ENCODE results near the gene PWWP2B. TPM values are rescaled to one million over a fixed set of nuclear protein-coding genes. Genes with fewer than 3 reads are reported as not detected.

PWWP2B gene
- total and polyA plus RNA-seq, 2 of the 8 experiments (the other 6 are each of a cell fraction or from before 2014, with no cell fraction given) = 5.3 to 10.8 TPM

DNA sequence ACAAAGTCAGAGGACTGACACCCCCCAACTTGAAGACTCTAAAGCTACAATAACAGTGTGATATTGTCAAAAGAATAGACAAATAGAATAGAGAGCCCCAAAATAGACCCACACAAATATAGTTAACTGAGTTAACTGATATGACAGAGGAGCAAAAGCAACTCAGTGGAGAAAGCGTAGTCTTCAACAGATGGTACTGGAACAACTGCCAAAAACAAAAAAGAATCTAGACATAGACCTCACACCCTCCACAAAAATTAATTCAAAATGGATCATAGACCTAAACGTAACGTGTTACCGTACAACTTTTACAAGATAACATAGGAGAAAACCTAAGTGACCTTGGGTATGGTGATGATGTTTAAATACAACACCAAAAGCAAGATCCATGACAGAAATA lies 28.6 kb upstream of the PWWP2B start:
- ChIA-PET CTCF (ENCODE audit: partially characterized antibody) (interaction anchor here (0.8 to 2.5 kb wide), 3 partner anchors 7 to 118 kb away, joined by 3 to 10 read pairs (median 3); no protein-coding TSS in a partner anchor), POLR2A (ENCODE audit: partially characterized antibody) (no interaction called here)
- H2BK15ac ChIP-seq (ENCODE audit: low read length) = no peak overlapping the region
- no peaks in the 10 kb centered on the region for H3K79me1 ChIP-seq (ENCODE audit: low read depth, low read length)
- H3K9me3 ChIP-seq (ENCODE audit: insufficient read depth in 2 of 2, low read depth in 1 of 2, low read length in 1 of 2) = peaks cover 0 to 2% of the 10 kb centered on the region in 2 experiments; a peak in 1 of 4 replicates
- no peak overlapping the region for H4K91ac ChIP-seq (replicated peaks; ENCODE audit: insufficient read length, low read length)
- H3K79me2 ChIP-seq (ENCODE audit: control insufficient read depth in 1 of 2, insufficient read depth in 2 of 2, low read length in 2 of 2) = no peaks in the 10 kb centered on the region
- 95% methylated on average over 4 of the region's 4 CpGs; no CpG with 5 or more reads in 1 of the 2 experiments for WGBS, 2 experiments (ENCODE audit: extremely low coverage in 1 of 2, insufficient coverage in 1 of 2, insufficient read length in 1 of 2, insufficient replicate concordance in 2 of 2, low coverage in 1 of 2, low lambda C conversion rate in 2 of 2, missing lambda C conversion rate in 1 of 2)
- no peak overlapping the region for H3K27ac ChIP-seq (ENCODE audit: low read depth, low read length)
- no peak overlapping the region for H3K18ac ChIP-seq (ENCODE audit: extremely low read depth, low read length)
- no peak overlapping the region for H3K14ac ChIP-seq (ENCODE audit: insufficient read length)
- no peak overlapping the region for H3K9ac ChIP-seq (replicated peaks in 1 of 4; ENCODE audit: extremely low read depth in 1 of 4, low read depth in 3 of 4, low read length in 3 of 4)
- DNase-seq (ENCODE audit: low read depth in 1 of 2, low spot score in 2 of 2) = no peak
- no peak overlapping the region for H2BK12ac ChIP-seq (ENCODE audit: low read depth, low read length)
- H3K4ac ChIP-seq (replicated peaks; ENCODE audit: insufficient read length, low read depth, low read length) = no peak overlapping the region
- H2BK120ac ChIP-seq (replicated peaks; ENCODE audit: low read depth, low read length) = no peak overlapping the region
- H3K23me2 ChIP-seq (ENCODE audit: low read depth, low read length) = peaks cover 7% of the 10 kb centered on the region; the same call in 1 of the 2 replicates
- no peak overlapping the region for H2BK20ac ChIP-seq (ENCODE audit: low read length)
- no peak overlapping the region for H3K4me2 ChIP-seq (ENCODE audit: insufficient read depth in 1 of 2, low read depth in 2 of 2, low read length in 2 of 2)
- no peak overlapping the region for H3K4me3 ChIP-seq (ENCODE audit: extremely low read depth in 1 of 4, insufficient read depth in 2 of 4, low read depth in 3 of 4, low read length in 4 of 4)
- peaks cover 0 to 7% (median 1%) of the 10 kb centered on the region in 4 experiments; a peak in 3 of 7 replicates for H3K4me1 ChIP-seq (replicated peaks in 1 of 4; ENCODE audit: control insufficient read depth in 3 of 4, insufficient read depth in 4 of 4, low read length in 3 of 4)
- no peak overlapping the region for H3K56ac ChIP-seq (replicated peaks; ENCODE audit: insufficient read length, low read depth, low read length)
- H3K36me3 ChIP-seq (ENCODE audit: control insufficient read depth in 2 of 4, insufficient read depth in 4 of 4, low read length in 3 of 4) = no peaks in the 10 kb centered on the region; a peak in 1 of 8 replicates
- no peak for FAIRE-seq
- H4K20me1 ChIP-seq (replicated peaks in 1 of 2; ENCODE audit: control insufficient read depth in 1 of 2, insufficient read depth in 2 of 2, low read length in 2 of 2) = peaks cover 0 to 5% of the 10 kb centered on the region in 2 experiments
- H3K23ac ChIP-seq (ENCODE audit: insufficient read length) = no peak overlapping the region
- H3K27me3 ChIP-seq (replicated peaks in 1 of 4; ENCODE audit: control insufficient read depth in 3 of 4, extremely low read depth in 1 of 4, insufficient read depth in 3 of 4, low read length in 3 of 4) = peaks cover 0 to 2% (median 0%) of the 10 kb centered on the region in 4 experiments; a peak in 1 of 7 replicates
- H4K8ac ChIP-seq (ENCODE audit: extremely low read depth, insufficient read depth, low read length) = no peak overlapping the region
- H2BK5ac ChIP-seq (ENCODE audit: low read depth, low read length) = no peak overlapping the region
- no peak overlapping the region for H4K5ac ChIP-seq (ENCODE audit: insufficient read length, low read depth, low read length)
- H2AK5ac ChIP-seq (ENCODE audit: low read depth, low read length) = no peak overlapping the region
- H2AFZ ChIP-seq (ENCODE audit: low read length) = no peak overlapping the region
- TF ChIP-seq CREB1 (IDR thresholded peaks at IDR 0.05) = no peak
- no peak for TF ChIP-seq CTBP2 (IDR thresholded peaks at IDR 0.05; ENCODE audit: borderline replicate concordance, insufficient read depth, insufficient read length, low read length)
- TF ChIP-seq, protein P1, sequence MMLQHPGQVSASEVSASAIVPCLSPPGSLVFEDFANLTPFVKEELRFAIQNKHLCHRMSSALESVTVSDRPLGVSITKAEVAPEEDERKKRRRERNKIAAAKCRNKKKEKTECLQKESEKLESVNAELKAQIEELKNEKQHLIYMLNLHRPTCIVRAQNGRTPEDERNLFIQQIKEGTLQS (IDR thresholded peaks at IDR 0.05; ENCODE audit: insufficient read depth, low read depth, low read length) = no peak
- TF ChIP-seq PHF8 (conservative IDR thresholded peaks at IDR 0.05; ENCODE audit: low read depth, low read length) = no peak
- TF ChIP-seq POLR2A (IDR thresholded peaks at IDR 0.05; ENCODE audit: control extremely low read depth in 1 of 2, low read depth in 2 of 2, low read length in 2 of 2) = no peak
- no peak for TF ChIP-seq RFX5 (IDR thresholded peaks at IDR 0.05; ENCODE audit: borderline replicate concordance, low read depth, low read length)
- no peak for TF ChIP-seq GABPA (IDR thresholded peaks at IDR 0.05; ENCODE audit: borderline replicate concordance, insufficient read depth, low read length)
- TF ChIP-seq, protein P2, sequence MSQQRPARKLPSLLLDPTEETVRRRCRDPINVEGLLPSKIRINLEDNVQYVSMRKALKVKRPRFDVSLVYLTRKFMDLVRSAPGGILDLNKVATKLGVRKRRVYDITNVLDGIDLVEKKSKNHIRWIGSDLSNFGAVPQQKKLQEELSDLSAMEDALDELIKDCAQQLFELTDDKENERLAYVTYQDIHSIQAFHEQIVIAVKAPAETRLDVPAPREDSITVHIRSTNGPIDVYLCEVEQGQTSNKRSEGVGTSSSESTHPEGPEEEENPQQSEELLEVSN (IDR thresholded peaks at IDR 0.05) = no peak
- no peak for TF ChIP-seq JUN (IDR thresholded peaks at IDR 0.05; ENCODE audit: low read depth, low read length)
- TF ChIP-seq KDM5A (IDR thresholded peaks at IDR 0.05; ENCODE audit: low read length) = no peak
- TF ChIP-seq BACH1 (IDR thresholded peaks at IDR 0.05; ENCODE audit: low read length) = no peak
- no peak for TF ChIP-seq ZNF274 (IDR thresholded peaks at IDR 0.05; ENCODE audit: borderline replicate concordance, extremely low read depth, low read length)
- TF ChIP-seq FOSL1 (IDR thresholded peaks at IDR 0.05; ENCODE audit: insufficient read depth, low read depth, low read length) = no peak
- no peak for TF ChIP-seq TCF12 (IDR thresholded peaks at IDR 0.05; ENCODE audit: low read depth, low read length)

Measured in H1 (cell line).